Activated naive CD4-positive, alpha-beta T cell treated with anti-CD3 and anti-CD28 coated beads, Interleukin-2, amount 50 U/mL, for 16 hours (primary cell): Measurements from ENCODE around the gene ACSL5.

Experiments used
- DNase-seq: peaks from one replicate; pipeline ENCODE4 v3.0.0-alpha.2; 2020

The ACSL5 gene

DNA sequence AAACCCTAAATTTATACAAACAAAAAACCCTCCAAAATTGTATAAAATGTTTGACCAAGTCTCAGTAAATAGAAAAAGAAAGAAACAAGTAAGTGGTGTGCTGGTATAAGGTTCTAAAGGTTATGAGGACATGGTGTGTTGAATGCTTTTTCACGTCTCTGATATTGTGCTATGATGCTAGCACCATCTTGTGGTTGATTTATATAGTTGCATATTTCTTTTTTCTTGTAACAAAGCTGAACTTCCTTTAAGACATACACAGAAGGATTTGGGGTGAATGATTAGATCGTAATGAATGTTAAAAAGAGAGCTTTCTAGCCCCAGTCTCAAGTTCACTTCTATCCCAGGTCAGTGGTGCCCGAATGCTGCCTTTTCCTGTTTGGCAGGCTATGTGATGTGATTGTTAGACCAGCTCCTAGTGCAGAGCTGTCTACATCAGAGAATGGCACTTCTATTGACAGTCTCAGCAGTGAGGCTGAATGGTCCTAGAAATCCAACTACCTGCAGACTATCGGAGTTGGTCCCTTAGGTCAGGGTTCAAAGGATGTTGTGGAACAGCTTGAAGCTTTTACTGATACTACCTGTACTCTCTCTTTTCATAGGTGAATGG lies 98.1 kb downstream of the ACSL5 start:
- no peak for DNase-seq

DNA sequence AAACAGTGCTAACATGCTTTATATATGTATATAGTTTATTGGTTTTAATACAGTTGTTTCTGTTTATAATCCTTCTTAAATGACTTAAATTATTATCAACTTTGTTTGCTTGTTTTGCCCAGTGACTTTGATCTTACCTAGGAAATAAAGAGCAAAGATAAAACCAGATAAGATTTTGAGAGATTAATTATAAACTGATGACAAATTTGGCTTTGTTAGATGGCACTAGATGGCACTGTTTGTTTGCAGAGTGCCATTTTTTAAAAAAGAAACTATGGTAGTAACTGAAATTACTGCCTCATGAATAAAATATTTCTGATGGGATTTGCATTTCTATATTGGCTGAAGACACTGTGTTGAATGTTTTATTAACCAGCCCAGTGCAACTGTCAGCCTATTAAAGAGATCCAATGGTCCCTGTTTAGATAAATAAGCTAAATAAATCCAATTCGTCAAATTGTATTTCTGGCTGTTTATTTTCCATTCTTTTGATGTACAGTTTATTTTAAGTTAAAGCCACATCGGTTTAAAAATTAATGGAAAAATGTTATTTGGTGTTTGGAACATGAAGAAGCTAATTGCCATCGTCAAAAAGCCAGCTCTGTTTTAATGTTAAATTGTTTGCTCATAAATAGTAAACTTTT lies 101.8 kb downstream of the ACSL5 start:
- no peak for DNase-seq
